Stomach smooth muscle (tissue), 2 donors: ENCODE data around the gene EHF.

Experiments used
- H3K27ac ChIP-seq: one replicate; pipeline ENCODE4 v1.7.0; 2013; ENCODE audit warnings: mild to moderate bottlenecking, low read length, inconsistent platforms
- H3K27me3 ChIP-seq, 2 donors: one replicate each; pipeline ENCODE4 v1.7.0; 2013; ENCODE audit warnings: low read length in 2 of 2; ENCODE audit not compliant: insufficient read depth in 2 of 2, control insufficient read depth in 1 of 2
- H3K36me3 ChIP-seq, 2 donors: one replicate each; pipeline ENCODE4 v1.7.0; 2013; ENCODE audit warnings: low read length in 2 of 2; ENCODE audit not compliant: control insufficient read depth in 2 of 2, insufficient read depth in 2 of 2
- H3K4me1 ChIP-seq: one replicate; pipeline ENCODE4 v1.7.0; 2013; ENCODE audit warnings: low read length; ENCODE audit not compliant: control insufficient read depth, insufficient read depth
- H3K4me3 ChIP-seq, 2 donors: one replicate each; pipeline ENCODE4 v1.7.0; 2013; ENCODE audit warnings: low read length in 2 of 2
- H3K9ac ChIP-seq, 2 donors: one replicate each; pipeline ENCODE4 v1.7.0; 2013; ENCODE audit warnings: low read length in 2 of 2, mild to moderate bottlenecking in 1 of 2
- H3K9me3 ChIP-seq, 2 donors: one replicate each; pipeline ENCODE4 v1.7.0; 2013; ENCODE audit warnings: low read length in 2 of 2; ENCODE audit not compliant: control insufficient read depth in 2 of 2
- donor health status: healthy.
- donor health status: Pancreatic carcinoma.

Gene EHF

DNA sequence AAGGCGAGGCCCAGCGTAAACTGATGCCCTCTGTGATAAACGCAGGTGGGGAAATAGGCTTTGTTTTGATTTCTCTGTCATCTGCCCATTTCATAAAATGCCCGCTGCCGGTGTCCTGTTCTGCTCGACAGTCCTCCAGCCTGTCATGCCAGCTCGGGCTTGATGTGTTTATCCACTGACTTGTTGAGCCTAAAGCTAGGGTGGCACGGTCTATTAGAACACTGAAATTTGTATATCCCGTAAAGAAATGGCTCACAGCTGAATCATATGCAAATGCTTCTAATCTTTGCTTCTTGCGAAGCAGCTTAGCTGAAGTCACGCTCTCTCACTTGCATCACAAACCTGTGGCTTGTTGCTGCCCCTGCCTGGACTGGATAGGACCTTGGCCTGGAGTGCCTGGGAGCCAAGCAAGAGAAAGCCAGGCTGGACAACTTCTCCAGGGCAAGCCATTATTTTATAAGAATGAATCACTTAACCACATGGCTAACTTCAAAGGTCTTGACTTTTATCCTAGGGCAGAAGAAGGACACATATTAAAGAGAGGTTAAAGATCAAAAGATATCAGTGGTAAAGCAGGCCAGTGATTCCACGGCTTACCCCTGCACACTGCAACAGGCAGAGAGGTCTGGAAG lies 33.1 kb downstream of the EHF start:
- peaks cover 0 to 4% of the 10 kb centered on the region in 2 donors for H3K27me3 ChIP-seq
- no peak overlapping the region for H3K27ac ChIP-seq
- H3K9ac ChIP-seq: no peak overlapping the region
- H3K4me3 ChIP-seq: no peak overlapping the region
- H3K4me1 ChIP-seq: no peaks in the 10 kb centered on the region
- no peaks in the 10 kb centered on the region for H3K36me3 ChIP-seq
- no peaks in the 10 kb centered on the region for H3K9me3 ChIP-seq

- no peak overlapping the region for H3K9ac ChIP-seq
- no peaks in the 10 kb centered on the region for H3K4me1 ChIP-seq
- H3K36me3 ChIP-seq: no peaks in the 10 kb centered on the region
- no peaks in the 10 kb centered on the region for H3K9me3 ChIP-seq
- no peak overlapping the region for H3K4me3 ChIP-seq
- H3K27me3 ChIP-seq: peaks cover 0 to 4% of the 10 kb centered on the region in 2 donors
- H3K27ac ChIP-seq: no peak overlapping the region
These were observed 33.8 kb downstream of the EHF start for GRCh38 chr11:34654483-34655334.

- H3K9ac ChIP-seq: no peak overlapping the region
- H3K4me3 ChIP-seq: no peak overlapping the region
- no peak overlapping the region for H3K27ac ChIP-seq
- no peaks in the 10 kb centered on the region for H3K36me3 ChIP-seq
- peaks cover 0 to under 1% of the 10 kb centered on the region in 2 donors for H3K27me3 ChIP-seq
- H3K9me3 ChIP-seq: no peaks in the 10 kb centered on the region
- no peaks in the 10 kb centered on the region for H3K4me1 ChIP-seq
These were observed 34.6 kb downstream of the EHF start for GRCh38 chr11:34655335-34656008.

DNA sequence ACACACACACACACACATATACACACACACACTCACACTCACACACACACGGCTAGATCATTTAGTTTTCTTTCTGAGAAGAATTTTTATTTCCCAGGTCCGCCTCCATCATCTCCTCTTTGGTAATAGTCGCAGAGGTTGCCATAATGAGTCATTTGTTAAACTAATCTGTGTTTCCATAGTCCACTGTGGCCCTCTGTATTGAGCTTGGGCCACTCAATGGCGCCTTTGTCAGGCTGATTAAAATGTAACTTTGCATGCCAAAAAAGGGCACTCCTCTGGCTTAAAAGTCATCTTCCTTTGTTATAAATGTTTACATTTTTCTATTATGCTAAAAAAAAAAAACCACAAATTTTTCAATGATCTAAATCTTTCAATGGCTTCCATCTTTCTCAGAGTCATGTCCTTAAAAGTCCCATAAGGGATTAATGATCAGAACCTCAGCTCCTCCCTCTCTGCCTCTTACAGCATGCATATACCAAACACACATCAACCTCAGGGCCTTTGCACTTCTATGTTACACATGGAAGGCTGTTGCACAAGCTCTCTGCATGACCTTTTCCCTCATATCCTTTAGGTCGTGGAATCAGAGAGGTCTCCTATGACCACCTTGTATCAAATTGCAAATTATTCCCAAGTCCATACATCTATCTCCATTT lies 35.3 kb downstream of the EHF start:
- Histone ChIP-seq H3K4me1 (no peaks in the 10 kb centered on the region), H3K9me3 (no peaks in the 10 kb centered on the region), H3K36me3 (no peaks in the 10 kb centered on the region), H3K27me3 (no peaks in the 10 kb centered on the region), H3K9ac (no peak overlapping the region), H3K4me3 (no peak overlapping the region), H3K27ac (no peak overlapping the region)

GRCh38 chr11:34658071-34659015 lies 37.5 kb downstream of the EHF start:
- H3K4me1 ChIP-seq: no peaks in the 10 kb centered on the region

DNA sequence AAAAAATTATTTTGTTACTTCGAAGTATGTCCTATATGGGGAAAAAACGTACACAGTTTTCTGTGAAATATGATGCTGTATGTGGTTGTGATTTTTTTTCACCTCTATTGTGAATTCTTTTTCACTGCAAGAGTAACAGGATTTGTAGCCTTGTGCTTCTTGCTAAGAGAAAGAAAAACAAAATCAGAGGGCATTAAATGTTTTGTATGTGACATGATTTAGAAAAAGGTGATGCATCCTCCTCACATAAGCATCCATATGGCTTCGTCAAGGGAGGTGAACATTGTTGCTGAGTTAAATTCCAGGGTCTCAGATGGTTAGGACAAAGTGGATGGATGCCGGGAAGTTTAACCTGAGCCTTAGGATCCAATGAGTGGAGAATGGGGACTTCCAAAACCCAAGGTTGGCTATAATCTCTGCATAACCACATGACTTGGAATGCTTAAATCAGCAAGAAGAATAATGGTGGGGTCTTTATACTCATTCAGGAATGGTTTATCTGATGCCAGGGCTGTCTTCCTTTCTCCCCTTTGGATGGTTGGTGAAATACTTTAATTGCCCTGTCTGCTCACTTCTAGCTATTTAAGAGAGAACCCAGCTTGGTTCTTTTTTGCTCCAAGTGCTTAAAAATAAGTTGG lies 38.3 kb downstream of the EHF start:
- no peak overlapping the region for H3K9ac ChIP-seq
- H3K9me3 ChIP-seq: no peaks in the 10 kb centered on the region
- H3K27me3 ChIP-seq: no peaks in the 10 kb centered on the region
- no peak overlapping the region for H3K27ac ChIP-seq
- H3K4me1 ChIP-seq: no peaks in the 10 kb centered on the region
- H3K36me3 ChIP-seq: no peaks in the 10 kb centered on the region
- H3K4me3 ChIP-seq: no peak overlapping the region

More at GRCh38 chr11:34658071-34659015, 37.5 kb downstream of the EHF start:
- Histone ChIP-seq H3K27ac (no peak overlapping the region), H3K36me3 (no peaks in the 10 kb centered on the region), H3K27me3 (no peaks in the 10 kb centered on the region), H3K4me3 (no peak overlapping the region), H3K9me3 (no peaks in the 10 kb centered on the region), H3K9ac (no peak overlapping the region)

DNA sequence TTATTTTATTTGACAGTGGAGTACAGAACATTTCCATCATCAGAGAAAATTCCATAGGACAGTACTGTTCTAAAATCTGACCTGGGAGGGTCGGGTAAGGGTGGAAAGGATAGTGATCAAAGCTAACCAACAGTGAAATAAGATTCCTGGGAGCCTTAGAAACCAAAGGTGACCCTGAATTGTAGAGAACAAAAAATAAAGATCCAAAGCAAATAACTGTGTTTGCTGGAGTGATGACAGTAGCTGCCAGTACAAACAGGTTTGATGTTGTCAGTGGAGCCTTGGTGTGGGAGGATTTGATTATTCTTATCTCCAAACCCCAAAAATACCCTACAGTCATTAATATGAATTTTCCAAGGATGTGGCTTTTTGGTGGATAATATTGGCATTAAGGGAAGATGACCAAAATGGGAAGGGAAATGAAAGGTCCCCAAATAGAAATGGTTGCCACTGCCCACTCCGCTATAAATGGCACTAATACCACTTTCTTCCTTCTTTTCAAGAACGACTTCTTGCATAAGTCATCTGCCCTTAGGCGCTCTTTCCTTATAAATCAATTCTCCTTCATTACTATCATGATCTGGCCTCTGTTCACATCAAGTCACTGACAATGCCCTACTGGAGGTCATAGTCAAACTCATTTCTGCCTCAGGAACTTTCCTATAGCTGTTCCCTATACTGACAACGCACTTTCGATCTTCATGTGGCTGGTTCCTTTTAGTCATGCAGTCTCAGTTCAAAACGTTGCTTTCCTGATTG lies 44.4 kb downstream of the EHF start:
- H3K27me3 ChIP-seq: no peaks in the 10 kb centered on the region
- no peak overlapping the region for H3K27ac ChIP-seq
- H3K4me1 ChIP-seq: no peaks in the 10 kb centered on the region
- no peaks in the 10 kb centered on the region for H3K36me3 ChIP-seq
- no peak overlapping the region for H3K9ac ChIP-seq
- no peak overlapping the region for H3K4me3 ChIP-seq
- H3K9me3 ChIP-seq: no peaks in the 10 kb centered on the region

GRCh38 chr11:34667810-34668582 lies 47.1 kb downstream of the EHF start:
- Histone ChIP-seq H3K27ac (no peak overlapping the region), H3K36me3 (no peaks in the 10 kb centered on the region), H3K9ac (no peak overlapping the region), H3K9me3 (no peaks in the 10 kb centered on the region), H3K4me3 (no peak overlapping the region), H3K27me3 (peaks cover 0 to 2% of the 10 kb centered on the region in 2 donors), H3K4me1 (no peaks in the 10 kb centered on the region)
